ENCODE results near the gene NIP7.

DNA sequence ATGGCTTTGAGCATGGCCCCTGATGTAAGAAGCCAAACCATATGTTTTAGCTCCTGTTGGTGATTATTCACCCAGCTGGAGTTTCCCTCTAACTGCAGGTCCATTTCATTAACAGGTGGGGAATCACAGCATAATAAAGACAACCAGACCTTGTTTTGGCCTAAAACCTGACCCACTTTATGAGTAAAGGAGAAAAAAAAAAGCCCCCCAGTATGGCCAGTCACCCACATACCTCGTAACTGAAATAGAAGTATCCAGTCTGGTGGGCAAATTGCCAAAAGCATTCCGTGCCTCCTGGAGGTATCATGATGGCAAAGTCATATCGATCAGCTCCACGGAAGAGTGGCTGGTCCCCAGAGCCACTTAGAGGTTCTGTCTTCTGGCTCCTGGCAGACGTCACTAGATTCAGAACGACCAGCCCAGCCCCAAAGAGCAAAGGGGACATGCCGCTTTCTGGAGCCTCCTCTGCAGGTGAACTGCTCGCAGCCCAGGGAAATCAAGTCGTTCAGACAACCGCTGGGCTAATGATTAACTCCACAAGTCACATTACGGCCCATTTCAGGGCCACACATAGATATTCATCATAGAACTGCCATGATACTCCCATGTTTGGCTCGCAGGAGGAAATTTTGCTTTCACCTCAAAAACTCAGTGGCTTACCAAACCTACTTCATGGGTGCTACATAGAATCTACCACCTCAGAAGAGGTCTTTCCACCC lies 11.9 kb downstream of the NIP7 start, which contains the start of gene TMED6:
- TF ChIP-seq CTCF (conservative IDR thresholded peaks at IDR 0.05; ENCODE audit: low read depth in 2 of 2) (no peak), CREB1 (CRISPR knock-in tag; IDR thresholded peaks at IDR 0.05; ENCODE audit: low read depth) (no peak), POLR2AphosphoS5 (IDR thresholded peaks at IDR 0.05; ENCODE audit: low read depth) (no peak), EZH2 (IDR thresholded peaks at IDR 0.05; ENCODE audit: low read depth, unreplicated experiment) (no peak), ZNF114 (CRISPR knock-in tag; IDR thresholded peaks at IDR 0.05) (no peak), EZH2phosphoT487 (IDR thresholded peaks at IDR 0.05; ENCODE audit: unreplicated experiment) (no peak), JUNB (IDR thresholded peaks at IDR 0.05; ENCODE audit: unreplicated experiment) (no peak), ZNF331 (CRISPR knock-in tag; IDR thresholded peaks at IDR 0.05; ENCODE audit: low read depth) (no peak), STAT1 (IDR thresholded peaks at IDR 0.05; ENCODE audit: unreplicated experiment) (no peak)
- TF ChIP-seq, protein P1, sequence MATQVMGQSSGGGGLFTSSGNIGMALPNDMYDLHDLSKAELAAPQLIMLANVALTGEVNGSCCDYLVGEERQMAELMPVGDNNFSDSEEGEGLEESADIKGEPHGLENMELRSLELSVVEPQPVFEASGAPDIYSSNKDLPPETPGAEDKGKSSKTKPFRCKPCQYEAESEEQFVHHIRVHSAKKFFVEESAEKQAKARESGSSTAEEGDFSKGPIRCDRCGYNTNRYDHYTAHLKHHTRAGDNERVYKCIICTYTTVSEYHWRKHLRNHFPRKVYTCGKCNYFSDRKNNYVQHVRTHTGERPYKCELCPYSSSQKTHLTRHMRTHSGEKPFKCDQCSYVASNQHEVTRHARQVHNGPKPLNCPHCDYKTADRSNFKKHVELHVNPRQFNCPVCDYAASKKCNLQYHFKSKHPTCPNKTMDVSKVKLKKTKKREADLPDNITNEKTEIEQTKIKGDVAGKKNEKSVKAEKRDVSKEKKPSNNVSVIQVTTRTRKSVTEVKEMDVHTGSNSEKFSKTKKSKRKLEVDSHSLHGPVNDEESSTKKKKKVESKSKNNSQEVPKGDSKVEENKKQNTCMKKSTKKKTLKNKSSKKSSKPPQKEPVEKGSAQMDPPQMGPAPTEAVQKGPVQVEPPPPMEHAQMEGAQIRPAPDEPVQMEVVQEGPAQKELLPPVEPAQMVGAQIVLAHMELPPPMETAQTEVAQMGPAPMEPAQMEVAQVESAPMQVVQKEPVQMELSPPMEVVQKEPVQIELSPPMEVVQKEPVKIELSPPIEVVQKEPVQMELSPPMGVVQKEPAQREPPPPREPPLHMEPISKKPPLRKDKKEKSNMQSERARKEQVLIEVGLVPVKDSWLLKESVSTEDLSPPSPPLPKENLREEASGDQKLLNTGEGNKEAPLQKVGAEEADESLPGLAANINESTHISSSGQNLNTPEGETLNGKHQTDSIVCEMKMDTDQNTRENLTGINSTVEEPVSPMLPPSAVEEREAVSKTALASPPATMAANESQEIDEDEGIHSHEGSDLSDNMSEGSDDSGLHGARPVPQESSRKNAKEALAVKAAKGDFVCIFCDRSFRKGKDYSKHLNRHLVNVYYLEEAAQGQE (IDR thresholded peaks at IDR 0.05; ENCODE audit: unreplicated experiment) = no peak
- TF ChIP-seq, protein P2, sequence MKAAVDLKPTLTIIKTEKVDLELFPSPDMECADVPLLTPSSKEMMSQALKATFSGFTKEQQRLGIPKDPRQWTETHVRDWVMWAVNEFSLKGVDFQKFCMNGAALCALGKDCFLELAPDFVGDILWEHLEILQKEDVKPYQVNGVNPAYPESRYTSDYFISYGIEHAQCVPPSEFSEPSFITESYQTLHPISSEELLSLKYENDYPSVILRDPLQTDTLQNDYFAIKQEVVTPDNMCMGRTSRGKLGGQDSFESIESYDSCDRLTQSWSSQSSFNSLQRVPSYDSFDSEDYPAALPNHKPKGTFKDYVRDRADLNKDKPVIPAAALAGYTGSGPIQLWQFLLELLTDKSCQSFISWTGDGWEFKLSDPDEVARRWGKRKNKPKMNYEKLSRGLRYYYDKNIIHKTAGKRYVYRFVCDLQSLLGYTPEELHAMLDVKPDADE (IDR thresholded peaks at IDR 0.05) = no peak
- TF ChIP-seq, protein P3, sequence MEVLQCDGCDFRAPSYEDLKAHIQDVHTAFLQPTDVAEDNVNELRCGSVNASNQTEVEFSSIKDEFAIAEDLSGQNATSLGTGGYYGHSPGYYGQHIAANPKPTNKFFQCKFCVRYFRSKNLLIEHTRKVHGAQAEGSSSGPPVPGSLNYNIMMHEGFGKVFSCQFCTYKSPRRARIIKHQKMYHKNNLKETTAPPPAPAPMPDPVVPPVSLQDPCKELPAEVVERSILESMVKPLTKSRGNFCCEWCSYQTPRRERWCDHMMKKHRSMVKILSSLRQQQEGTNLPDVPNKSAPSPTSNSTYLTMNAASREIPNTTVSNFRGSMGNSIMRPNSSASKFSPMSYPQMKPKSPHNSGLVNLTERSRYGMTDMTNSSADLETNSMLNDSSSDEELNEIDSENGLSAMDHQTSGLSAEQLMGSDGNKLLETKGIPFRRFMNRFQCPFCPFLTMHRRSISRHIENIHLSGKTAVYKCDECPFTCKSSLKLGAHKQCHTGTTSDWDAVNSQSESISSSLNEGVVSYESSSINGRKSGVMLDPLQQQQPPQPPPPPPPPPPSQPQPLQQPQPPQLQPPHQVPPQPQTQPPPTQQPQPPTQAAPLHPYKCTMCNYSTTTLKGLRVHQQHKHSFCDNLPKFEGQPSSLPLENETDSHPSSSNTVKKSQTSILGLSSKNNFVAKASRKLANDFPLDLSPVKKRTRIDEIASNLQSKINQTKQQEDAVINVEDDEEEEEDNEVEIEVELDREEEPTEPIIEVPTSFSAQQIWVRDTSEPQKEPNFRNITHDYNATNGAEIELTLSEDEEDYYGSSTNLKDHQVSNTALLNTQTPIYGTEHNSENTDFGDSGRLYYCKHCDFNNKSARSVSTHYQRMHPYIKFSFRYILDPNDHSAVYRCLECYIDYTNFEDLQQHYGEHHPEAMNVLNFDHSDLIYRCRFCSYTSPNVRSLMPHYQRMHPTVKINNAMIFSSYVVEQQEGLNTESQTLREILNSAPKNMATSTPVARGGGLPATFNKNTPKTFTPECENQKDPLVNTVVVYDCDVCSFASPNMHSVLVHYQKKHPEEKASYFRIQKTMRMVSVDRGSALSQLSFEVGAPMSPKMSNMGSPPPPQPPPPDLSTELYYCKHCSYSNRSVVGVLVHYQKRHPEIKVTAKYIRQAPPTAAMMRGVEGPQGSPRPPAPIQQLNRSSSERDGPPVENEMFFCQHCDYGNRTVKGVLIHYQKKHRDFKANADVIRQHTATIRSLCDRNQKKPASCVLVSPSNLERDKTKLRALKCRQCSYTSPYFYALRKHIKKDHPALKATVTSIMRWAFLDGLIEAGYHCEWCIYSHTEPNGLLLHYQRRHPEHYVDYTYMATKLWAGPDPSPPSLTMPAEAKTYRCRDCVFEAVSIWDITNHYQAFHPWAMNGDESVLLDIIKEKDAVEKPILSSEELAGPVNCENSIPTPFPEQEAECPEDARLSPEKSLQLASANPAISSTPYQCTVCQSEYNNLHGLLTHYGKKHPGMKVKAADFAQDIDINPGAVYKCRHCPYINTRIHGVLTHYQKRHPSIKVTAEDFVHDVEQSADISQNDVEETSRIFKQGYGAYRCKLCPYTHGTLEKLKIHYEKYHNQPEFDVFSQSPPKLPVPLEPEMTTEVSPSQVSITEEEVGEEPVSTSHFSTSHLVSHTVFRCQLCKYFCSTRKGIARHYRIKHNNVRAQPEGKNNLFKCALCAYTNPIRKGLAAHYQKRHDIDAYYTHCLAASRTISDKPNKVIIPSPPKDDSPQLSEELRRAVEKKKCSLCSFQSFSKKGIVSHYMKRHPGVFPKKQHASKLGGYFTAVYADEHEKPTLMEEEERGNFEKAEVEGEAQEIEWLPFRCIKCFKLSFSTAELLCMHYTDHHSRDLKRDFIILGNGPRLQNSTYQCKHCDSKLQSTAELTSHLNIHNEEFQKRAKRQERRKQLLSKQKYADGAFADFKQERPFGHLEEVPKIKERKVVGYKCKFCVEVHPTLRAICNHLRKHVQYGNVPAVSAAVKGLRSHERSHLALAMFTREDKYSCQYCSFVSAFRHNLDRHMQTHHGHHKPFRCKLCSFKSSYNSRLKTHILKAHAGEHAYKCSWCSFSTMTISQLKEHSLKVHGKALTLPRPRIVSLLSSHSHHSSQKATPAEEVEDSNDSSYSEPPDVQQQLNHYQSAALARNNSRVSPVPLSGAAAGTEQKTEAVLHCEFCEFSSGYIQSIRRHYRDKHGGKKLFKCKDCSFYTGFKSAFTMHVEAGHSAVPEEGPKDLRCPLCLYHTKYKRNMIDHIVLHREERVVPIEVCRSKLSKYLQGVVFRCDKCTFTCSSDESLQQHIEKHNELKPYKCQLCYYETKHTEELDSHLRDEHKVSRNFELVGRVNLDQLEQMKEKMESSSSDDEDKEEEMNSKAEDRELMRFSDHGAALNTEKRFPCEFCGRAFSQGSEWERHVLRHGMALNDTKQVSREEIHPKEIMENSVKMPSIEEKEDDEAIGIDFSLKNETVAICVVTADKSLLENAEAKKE (CRISPR knock-in tag; IDR thresholded peaks at IDR 0.05) = no peak
